ENCODE measurements around the gene KRTCAP2.

Gene KRTCAP2

GRCh38 chr1:155179112-155180031, 6.3 kb upstream of the KRTCAP2 start:
- Histone ChIP-seq H3K27me3 (ENCODE audit: control insufficient read depth, insufficient read depth, low read length) (no peaks in the 10 kb centered on the region), H3K9me3 (ENCODE audit: control insufficient read depth, insufficient read depth, low read length) (no peaks in the 10 kb centered on the region), H3K27ac (ENCODE audit: low read depth, low read length) (no peak overlapping the region), H3K4me3 (ENCODE audit: low read depth, low read length) (no peak overlapping the region), H3K4me1 (ENCODE audit: control insufficient read depth, insufficient read depth, low read length) (no peaks in the 10 kb centered on the region), H3K36me3 (ENCODE audit: control insufficient read depth, insufficient read depth, low read length) (peaks cover 61% of the 10 kb centered on the region), H3K9ac (ENCODE audit: low read depth, low read length) (no peak overlapping the region)

DNA sequence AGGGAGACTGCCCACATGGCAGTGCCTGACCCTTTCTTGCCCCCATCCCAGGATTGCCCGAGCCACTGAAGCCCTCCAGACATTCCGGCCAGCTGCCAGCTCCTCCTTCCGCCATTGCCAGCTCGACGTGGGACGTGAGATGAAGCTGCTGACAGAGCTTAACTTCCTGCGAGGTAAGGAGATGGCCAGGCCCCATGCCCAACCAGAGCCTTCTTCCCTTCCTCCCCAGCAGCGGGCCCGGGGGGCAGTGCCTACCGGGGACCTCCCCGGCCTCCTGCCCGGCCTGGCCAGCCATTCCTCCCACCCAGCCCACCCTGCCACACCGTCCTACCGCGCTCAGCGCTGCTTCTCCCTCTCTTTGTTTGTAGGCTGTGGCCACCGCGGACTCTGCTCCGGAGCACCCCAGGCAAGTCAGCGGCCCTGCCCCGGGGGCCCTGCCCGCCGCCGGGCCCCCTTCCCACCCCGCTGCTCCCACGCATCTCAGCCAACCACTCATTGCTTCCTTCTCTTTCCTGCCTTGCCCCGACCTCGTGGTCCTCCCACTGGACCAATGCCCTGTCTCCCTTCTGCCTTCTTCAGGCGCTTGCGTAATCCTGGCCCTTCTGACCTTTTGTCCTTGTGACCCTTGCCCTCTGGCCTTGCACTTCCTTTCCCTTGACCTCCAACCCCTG, 5.5 kb upstream of the KRTCAP2 start:
- H3K4me3 ChIP-seq (ENCODE audit: low read depth, low read length): no peak overlapping the region
- no peaks in the 10 kb centered on the region for H3K4me1 ChIP-seq (ENCODE audit: control insufficient read depth, insufficient read depth, low read length)
- no peak overlapping the region for H3K27ac ChIP-seq (ENCODE audit: low read depth, low read length)
- H3K9ac ChIP-seq (ENCODE audit: low read depth, low read length): no peak overlapping the region
- H3K36me3 ChIP-seq (ENCODE audit: control insufficient read depth, insufficient read depth, low read length): peaks cover 54% of the 10 kb centered on the region
- no peaks in the 10 kb centered on the region for H3K9me3 ChIP-seq (ENCODE audit: control insufficient read depth, insufficient read depth, low read length)
- H3K27me3 ChIP-seq (ENCODE audit: control insufficient read depth, insufficient read depth, low read length): no peaks in the 10 kb centered on the region

GRCh38 chr1:155177918-155178281, 4.8 kb upstream of the KRTCAP2 start:
- Histone ChIP-seq H3K27ac (ENCODE audit: low read depth, low read length) (no peak overlapping the region), H3K9ac (ENCODE audit: low read depth, low read length) (no peak overlapping the region), H3K9me3 (ENCODE audit: control insufficient read depth, insufficient read depth, low read length) (no peaks in the 10 kb centered on the region), H3K27me3 (ENCODE audit: control insufficient read depth, insufficient read depth, low read length) (no peaks in the 10 kb centered on the region), H3K4me3 (ENCODE audit: low read depth, low read length) (no peak overlapping the region), H3K36me3 (ENCODE audit: control insufficient read depth, insufficient read depth, low read length) (peaks cover 52% of the 10 kb centered on the region), H3K4me1 (ENCODE audit: control insufficient read depth, insufficient read depth, low read length) (no peaks in the 10 kb centered on the region)

DNA sequence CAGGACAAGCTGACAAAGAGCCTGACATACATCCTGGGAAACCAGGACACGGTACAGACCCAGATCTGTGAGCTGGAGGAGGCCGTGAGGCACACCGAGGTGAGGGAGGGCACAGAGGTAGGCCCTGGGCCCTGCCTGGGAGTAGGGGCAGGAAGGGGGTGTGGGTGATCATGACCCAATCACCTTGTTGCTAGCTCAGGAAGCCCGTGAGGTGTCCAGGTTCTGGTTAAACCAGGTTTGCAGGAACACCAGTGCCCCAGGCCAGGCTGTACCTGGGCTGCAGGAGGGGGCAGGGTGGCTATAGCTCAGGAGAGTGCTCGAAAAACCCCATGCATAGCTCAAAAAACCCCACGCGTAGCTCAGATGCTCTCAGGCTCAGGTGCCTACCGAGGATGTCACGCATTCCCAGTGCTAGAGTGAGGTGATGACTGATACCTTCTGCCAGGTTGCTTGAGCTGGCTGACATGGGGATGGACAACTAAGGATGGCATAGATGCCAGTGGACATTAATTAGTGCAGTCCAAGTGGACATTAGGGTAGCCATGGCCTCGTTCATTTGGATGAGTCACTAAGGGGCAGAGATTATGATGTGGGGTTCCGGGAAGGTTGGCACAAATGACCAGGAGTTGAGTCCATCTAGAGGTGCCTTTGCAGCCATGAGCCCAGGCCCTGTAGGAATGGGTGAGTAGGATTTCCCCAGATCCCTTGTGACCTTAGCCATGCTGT, 4.3 kb upstream of the KRTCAP2 start:
- H3K9ac ChIP-seq (ENCODE audit: low read depth, low read length): no peak overlapping the region
- no peak overlapping the region for H3K4me3 ChIP-seq (ENCODE audit: low read depth, low read length)
- peaks cover 1% of the 10 kb centered on the region; the same call in 1 of the 2 replicates for H3K4me1 ChIP-seq (ENCODE audit: control insufficient read depth, insufficient read depth, low read length)
- no peaks in the 10 kb centered on the region for H3K27me3 ChIP-seq (ENCODE audit: control insufficient read depth, insufficient read depth, low read length)
- peaks cover 50% of the 10 kb centered on the region for H3K36me3 ChIP-seq (ENCODE audit: control insufficient read depth, insufficient read depth, low read length)
- no peaks in the 10 kb centered on the region for H3K9me3 ChIP-seq (ENCODE audit: control insufficient read depth, insufficient read depth, low read length)
- H3K27ac ChIP-seq (ENCODE audit: low read depth, low read length): no peak overlapping the region

GRCh38 chr1:155176544-155177071, 3.5 kb upstream of the KRTCAP2 start:
- H3K27ac ChIP-seq (ENCODE audit: low read depth, low read length): no peak overlapping the region
- H3K4me3 ChIP-seq (ENCODE audit: low read depth, low read length): no peak overlapping the region
- peaks cover 44% of the 10 kb centered on the region for H3K36me3 ChIP-seq (ENCODE audit: control insufficient read depth, insufficient read depth, low read length)
- peaks cover 6% of the 10 kb centered on the region for H3K4me1 ChIP-seq (ENCODE audit: control insufficient read depth, insufficient read depth, low read length)
- H3K27me3 ChIP-seq (ENCODE audit: control insufficient read depth, insufficient read depth, low read length): no peaks in the 10 kb centered on the region
- H3K9ac ChIP-seq (ENCODE audit: low read depth, low read length): no peak overlapping the region
- no peaks in the 10 kb centered on the region for H3K9me3 ChIP-seq (ENCODE audit: control insufficient read depth, insufficient read depth, low read length)

DNA sequence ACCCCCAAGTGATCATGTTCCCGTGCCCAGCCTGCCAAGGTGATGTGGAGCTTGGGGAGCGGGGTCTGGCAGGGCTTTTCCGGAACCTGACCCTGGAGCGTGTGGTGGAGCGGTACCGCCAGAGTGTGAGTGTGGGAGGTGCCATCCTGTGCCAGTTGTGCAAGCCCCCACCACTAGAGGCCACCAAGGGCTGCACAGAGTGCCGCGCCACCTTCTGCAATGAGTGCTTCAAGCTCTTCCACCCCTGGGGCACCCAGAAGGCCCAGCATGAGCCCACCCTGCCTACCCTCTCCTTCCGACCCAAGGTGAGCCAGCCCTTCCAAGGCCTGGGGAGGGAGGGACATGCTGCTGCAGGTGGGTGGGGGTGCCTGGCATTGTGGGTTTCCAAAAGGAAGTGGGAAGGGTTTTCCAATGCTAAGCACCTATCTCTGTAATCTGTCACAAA, 2.8 kb upstream of the KRTCAP2 start:
- Histone ChIP-seq H3K27ac (ENCODE audit: low read depth, low read length) (peak overlapping the region; percentile 5), H3K27me3 (ENCODE audit: control insufficient read depth, insufficient read depth, low read length) (no peaks in the 10 kb centered on the region), H3K36me3 (ENCODE audit: control insufficient read depth, insufficient read depth, low read length) (peaks cover 41% of the 10 kb centered on the region), H3K4me1 (ENCODE audit: control insufficient read depth, insufficient read depth, low read length) (peaks cover 6% of the 10 kb centered on the region), H3K4me3 (ENCODE audit: low read depth, low read length) (no peak overlapping the region), H3K9ac (ENCODE audit: low read depth, low read length) (no peak overlapping the region), H3K9me3 (ENCODE audit: control insufficient read depth, insufficient read depth, low read length) (no peaks in the 10 kb centered on the region)

- H3K4me3 ChIP-seq (ENCODE audit: low read depth, low read length): peak overlapping the region; percentile 83
- H3K9ac ChIP-seq (ENCODE audit: low read depth, low read length): no peak overlapping the region
- no peaks in the 10 kb centered on the region for H3K27me3 ChIP-seq (ENCODE audit: control insufficient read depth, insufficient read depth, low read length)
- no peak overlapping the region for H3K27ac ChIP-seq (ENCODE audit: low read depth, low read length)
- H3K36me3 ChIP-seq (ENCODE audit: control insufficient read depth, insufficient read depth, low read length): peaks cover 44% of the 10 kb centered on the region
- H3K4me1 ChIP-seq (ENCODE audit: control insufficient read depth, insufficient read depth, low read length): peaks cover 6% of the 10 kb centered on the region
- H3K9me3 ChIP-seq (ENCODE audit: control insufficient read depth, insufficient read depth, low read length): no peaks in the 10 kb centered on the region
Measured at GRCh38 chr1:155175281-155175926, 2.3 kb upstream of the KRTCAP2 start.

DNA sequence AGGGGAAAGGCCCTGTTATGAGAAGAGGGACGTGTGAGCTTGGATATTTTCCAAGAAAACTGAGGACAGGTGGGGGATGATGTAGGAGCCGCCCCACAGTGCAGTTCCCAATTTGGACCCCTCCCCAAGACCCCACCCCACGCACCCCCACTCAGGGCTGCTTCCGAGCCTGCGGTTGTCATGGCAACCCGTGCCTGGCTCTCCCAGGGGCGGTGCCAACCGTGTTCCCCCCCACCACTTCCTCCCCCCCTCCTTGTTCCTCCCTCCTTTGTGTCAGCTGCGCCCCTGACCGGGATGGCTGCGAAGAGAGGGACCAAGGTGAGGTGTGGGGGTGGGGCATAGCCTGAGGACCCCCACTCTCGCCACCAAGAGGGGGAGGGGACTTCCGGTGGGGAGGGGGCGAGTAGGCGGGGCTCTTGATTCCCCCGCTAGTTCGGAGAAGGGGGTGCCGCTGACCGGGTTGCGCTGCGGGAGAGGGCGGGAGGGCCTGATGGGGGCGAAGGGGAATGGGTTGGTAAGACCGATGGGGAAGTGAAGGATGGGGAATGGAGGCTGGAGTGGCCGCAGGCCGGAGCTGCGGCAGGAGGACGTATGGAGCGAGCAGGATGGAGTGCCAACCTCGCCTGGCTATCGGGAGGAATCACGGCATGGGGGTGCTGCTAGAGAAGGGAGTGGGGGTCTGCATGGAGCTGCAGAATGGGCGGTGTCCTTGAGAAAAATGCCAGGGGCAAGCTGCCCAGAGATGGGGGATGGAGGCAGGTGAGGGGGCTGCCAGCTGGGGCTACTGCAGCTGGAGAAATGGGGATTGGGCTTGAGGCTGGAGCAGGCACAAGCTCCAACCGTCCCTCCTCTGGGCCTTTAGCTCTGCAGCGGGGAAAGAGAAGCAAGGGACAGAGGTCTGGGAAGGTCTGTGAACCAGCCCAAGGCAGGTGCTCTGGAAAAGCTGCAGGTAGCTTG, 1.5 kb upstream of the KRTCAP2 start:
- no peaks in the 10 kb centered on the region for H3K27me3 ChIP-seq (ENCODE audit: control insufficient read depth, insufficient read depth, low read length)
- H3K4me3 ChIP-seq (ENCODE audit: low read depth, low read length): peak overlapping the region; percentile 83
- no peak overlapping the region for H3K9ac ChIP-seq (ENCODE audit: low read depth, low read length)
- peaks cover 42% of the 10 kb centered on the region for H3K36me3 ChIP-seq (ENCODE audit: control insufficient read depth, insufficient read depth, low read length)
- H3K27ac ChIP-seq (ENCODE audit: low read depth, low read length): peak overlapping the region; percentile 87
- peaks cover 6% of the 10 kb centered on the region for H3K4me1 ChIP-seq (ENCODE audit: control insufficient read depth, insufficient read depth, low read length)
- no peaks in the 10 kb centered on the region for H3K9me3 ChIP-seq (ENCODE audit: control insufficient read depth, insufficient read depth, low read length)

DNA sequence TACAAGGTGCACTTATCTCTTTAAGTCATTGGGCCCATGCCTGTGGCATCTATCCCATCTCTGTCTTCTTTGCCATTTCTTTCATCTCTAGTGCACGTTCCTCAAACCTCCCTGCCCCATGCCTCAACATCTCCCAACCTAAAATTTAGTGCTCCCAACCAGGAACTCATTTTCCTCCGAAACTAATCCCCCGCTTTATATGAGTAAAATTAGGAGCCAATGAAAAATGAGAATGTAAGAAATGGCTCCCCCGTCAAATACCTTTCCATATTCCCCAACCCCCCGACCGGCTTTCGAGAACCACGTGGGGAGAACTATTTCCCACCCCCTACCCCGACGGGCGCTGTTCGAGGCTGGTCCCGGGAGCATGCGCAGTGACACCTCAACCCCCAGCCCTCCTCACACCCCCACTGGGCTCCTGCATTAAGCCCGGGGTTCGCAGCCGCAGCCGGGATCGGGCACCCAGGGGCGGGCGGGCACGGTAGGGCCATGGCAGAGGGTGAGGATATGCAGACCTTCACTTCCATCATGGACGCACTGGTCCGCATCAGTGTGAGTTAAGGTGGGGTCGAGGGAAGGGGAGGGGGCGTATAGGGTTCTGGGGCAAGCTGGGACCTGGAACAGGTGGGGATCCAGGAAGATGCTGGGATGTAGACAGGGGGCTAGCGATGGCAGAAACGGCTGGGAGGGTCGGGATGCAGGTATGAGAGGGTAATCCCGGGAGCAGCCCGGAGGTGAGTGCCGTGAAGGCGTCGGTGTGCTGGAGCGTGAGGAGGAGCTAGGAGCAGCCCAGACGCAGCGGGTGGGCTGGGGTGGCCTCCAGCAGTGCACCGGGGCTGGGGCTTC, 597 bp upstream of the KRTCAP2 start, which contains the start of gene TRIM46:
TRIM46 (plus strand) TSS at position 372 of the 846 bp plus-strand sequence; CDS start at position 490, 118 bp downstream.
- Histone ChIP-seq H3K27me3 (ENCODE audit: control insufficient read depth, insufficient read depth, low read length) (no peaks in the 10 kb centered on the region), H3K4me3 (ENCODE audit: low read depth, low read length) (peak within 1 kb of the TSS; percentile 83), H3K9ac (ENCODE audit: low read depth, low read length) (peak within 1 kb of the TSS; percentile 55), H3K27ac (ENCODE audit: low read depth, low read length) (peak within 1 kb of the TSS; percentile 87), H3K4me1 (ENCODE audit: control insufficient read depth, insufficient read depth, low read length) (peaks cover 6% of the 10 kb centered on the region), H3K36me3 (ENCODE audit: control insufficient read depth, insufficient read depth, low read length) (peaks cover 41% of the 10 kb centered on the region), H3K9me3 (ENCODE audit: control insufficient read depth, insufficient read depth, low read length) (no peaks in the 10 kb centered on the region)
